GM19372 (cell line): ENCODE results near the gene ATP8B2.

Experiments used
- ATAC-seq: cut with Tn5 transposase; IDR thresholded peaks from one replicate; pipeline ENCODE4 v1.9.1; 2021; ENCODE audit warnings: mild to moderate bottlenecking, low read depth, moderate library complexity; ENCODE audit not compliant: unreplicated experiment

Gene ATP8B2

DNA sequence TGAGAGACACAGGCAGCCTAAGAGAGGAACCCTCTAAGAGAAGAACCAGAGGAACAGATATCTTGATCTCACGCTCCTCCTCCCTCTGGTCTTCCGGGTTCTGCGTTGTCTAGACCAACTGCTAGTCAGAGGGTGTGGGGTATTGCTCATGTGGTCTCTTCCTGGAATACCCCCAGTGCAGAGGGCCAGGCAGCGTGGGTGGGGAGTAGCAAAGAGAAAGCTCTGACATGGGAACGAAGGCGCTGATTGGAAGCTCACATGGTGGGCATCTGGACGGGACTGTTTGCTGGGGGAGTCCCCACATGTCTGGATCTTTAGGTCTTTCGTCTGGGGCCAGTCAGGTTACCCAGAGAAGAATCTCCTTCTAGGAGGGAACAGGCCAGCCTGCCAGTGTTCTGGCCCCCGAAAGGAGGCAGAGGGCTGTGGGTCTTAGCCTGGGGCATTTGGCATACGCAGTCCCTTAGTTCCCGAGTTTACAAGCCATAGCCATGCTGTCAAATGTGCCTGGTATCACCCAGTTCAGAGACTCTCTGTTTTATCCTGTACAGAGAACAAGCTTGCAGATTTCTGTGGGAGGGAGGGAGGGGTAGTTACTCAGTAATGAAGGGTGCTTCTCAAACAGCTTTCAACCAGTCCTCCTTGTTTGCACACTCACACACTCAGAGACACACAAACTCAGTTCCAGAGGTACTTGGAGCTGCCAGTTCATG lies 61.5 kb downstream of the ATP8B2 start:
- no peak for ATAC-seq

DNA sequence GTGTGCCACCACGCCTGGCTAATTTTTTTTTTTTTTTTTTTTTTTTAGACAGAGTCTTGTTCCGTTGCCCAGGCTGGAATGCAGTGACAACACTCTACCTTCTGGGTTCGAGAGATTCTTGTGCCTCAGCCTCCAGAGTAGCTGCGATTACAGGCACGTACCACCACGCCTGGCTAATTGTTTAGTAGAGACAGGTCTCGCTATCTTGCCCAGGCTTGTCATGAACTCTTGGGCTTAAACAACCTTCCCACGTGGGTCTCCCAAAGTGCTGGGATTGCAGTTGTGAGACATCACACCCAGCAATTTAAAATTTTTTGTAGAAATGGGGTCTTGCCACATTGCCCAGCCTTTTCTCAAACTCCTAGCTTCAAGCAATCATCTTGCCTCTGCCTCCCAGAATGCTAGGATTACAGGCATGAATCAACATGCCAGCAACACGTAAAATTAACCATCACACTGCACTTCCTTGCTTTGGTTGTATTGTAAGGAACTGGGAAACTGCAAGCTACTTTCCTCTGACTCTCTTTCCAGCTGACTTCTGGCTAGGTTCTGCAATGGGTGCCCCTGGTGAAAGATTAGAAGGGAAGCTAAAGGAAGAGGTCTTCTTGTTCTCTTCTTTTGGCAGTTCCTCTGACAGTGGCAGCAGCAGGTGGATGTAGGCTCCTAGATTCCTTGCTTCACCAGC lies 65.9 kb downstream of the ATP8B2 start:
- no peak for ATAC-seq

DNA sequence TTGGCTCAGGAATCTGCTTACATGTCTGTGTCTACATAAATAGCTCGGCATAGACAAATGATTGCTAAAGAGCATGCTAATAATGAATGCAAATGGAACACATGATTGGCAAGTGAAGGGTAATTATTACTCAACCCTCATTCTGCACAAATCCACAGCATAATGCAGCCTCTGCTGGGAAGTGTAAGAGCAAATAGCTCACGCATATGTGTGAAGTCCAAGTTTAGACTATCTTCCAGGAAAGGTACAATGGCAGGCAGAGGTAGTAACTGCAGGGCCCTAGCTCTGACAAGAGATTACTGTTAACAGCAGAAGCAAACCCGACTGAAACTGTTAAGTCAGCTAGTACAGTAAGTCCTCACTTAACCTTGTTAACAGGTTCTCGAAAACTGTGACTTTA lies 72.8 kb downstream of the ATP8B2 start:
- ATAC-seq: no peak

DNA sequence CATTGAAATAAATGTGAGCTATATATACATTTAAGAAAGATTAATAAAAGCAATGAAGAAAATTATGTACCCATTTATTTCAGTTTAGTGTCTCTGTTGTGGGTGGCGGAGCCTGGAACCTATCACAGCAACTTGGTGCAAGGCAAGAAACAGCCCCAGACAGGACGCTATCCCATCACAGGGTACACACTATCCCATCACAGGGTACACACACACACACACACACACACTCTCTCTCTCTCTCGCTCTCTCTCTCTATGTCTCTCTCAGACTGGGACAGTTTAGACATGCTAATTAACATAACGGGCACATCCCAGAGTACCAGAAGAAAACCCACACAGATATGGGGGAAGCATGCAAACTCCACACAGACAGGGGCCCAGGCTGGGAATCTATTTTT lies 73.4 kb downstream of the ATP8B2 start:
- no peak for ATAC-seq

DNA sequence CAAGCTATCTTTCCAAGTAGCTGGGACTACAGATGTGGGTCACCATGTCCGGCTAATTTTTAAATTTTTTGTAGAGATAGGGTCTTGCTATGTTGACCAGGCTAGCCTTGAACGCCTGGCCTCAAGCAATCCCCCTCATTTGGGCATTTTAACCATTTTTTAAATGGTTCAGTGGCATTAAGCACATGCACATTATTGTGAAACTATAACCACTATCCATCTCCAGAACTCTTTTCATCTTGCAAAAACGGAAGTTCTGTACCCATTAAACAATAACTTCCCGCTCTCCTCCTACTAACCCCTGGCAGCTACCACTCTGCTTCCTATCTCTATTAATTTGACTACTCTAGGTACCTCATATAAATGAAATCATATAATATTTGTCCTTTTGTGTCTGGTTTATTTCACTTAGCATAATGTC lies 75.1 kb downstream of the ATP8B2 start:
- ATAC-seq: no peak
